ENCODE measurements around the gene FDX2.

FDX2 gene

DNA sequence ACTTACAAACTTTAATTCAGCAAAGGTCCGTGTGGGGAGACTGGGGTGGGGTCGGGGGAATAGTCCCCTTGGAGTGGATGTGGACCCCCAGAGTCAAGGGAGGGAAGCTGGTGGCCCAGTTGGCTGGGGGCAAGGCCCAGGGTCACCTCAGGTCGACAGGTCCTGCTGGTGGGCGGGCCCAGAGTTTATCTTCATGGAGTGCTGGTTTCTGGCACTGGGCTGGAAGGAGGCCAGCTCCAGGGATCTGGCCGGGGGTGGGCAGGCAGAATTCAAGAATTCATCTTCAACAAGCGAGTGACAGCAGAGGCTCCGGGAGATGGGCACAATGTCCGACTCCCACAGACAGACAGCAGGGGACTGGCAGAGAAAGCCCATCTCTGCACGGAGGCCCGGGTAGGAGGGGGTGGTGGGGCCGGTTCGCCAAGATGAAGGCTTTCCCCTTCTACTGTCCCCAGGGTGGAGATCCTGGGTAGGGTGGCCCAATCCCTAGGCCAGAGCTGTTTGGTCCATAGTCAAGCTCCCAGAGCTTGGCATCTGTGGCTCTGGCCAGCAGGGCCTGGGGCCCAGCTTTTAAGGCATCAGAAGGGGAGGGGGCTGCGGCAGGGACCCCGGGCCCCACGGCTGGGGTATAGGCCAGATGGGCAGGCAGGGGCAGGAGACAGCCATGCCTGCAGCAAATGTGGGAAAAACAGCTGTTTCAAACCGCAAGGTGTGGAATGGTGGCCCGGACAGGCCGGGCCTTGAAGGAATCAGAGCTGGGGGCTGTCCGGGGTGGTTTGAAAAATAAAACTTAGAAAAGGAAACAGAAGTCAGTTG lies 622 bp upstream of the FDX2 start:
- WGBS (ENCODE audit: extremely low coverage, insufficient coverage, insufficient read length), result no CpG with 5 or more reads among the region's 19 CpGs
- H3K4me1 ChIP-seq (ENCODE audit: control insufficient read depth in 1 of 2, insufficient read depth in 2 of 2, low read length in 2 of 2), result peaks cover 0 to 3% of the 10 kb centered on the region in 2 experiments
- H3K4me2 ChIP-seq (ENCODE audit: low read length), result peak overlapping the region; percentile 28
- peaks cover 6% of the 10 kb centered on the region for H3K79me2 ChIP-seq (ENCODE audit: control insufficient read depth, insufficient read depth, low read length, poor library complexity)
- no peak overlapping the region for H4K12ac ChIP-seq (ENCODE audit: low read depth, low read length)
- H2BK120ac ChIP-seq (ENCODE audit: insufficient read depth, low read length, poor library complexity), result no peak overlapping the region
- H2BK5ac ChIP-seq (ENCODE audit: low read depth, low read length, poor library complexity), result no peak overlapping the region
- no peak overlapping the region for H3K23ac ChIP-seq (ENCODE audit: low read length)
- H3K27ac ChIP-seq (ENCODE audit: low read depth, low read length), result no peak overlapping the region
- no peak overlapping the region for H3K4me3 ChIP-seq (ENCODE audit: low read depth, low read length)
- H3K18ac ChIP-seq (ENCODE audit: low read length), result no peak overlapping the region
- no peak overlapping the region for H3K14ac ChIP-seq (ENCODE audit: low read length)
- peak overlapping the region; percentile 92 for H4K8ac ChIP-seq (ENCODE audit: low read depth, low read length)
- no peaks in the 10 kb centered on the region for H3K27me3 ChIP-seq (ENCODE audit: insufficient read depth, low read length)
- H2BK12ac ChIP-seq (ENCODE audit: low read length), result no peak overlapping the region
- no peak overlapping the region for H2AFZ ChIP-seq (ENCODE audit: insufficient read depth, low read length, poor library complexity)
- H3K9ac ChIP-seq (ENCODE audit: low read length), result no peak overlapping the region
- no peak overlapping the region for H3K4ac ChIP-seq (ENCODE audit: low read depth, low read length)
- peaks cover 6% of the 10 kb centered on the region for H3K79me1 ChIP-seq (ENCODE audit: low read length)
- no peak overlapping the region for H2AK5ac ChIP-seq (ENCODE audit: low read length)
- no peaks in the 10 kb centered on the region for H3K9me3 ChIP-seq (ENCODE audit: insufficient read depth, low read depth, low read length)
- no peak for DNase-seq
- H4K91ac ChIP-seq (ENCODE audit: low read depth, low read length), result no peak overlapping the region
- peaks cover 40 to 46% of the 10 kb centered on the region in 2 experiments for H3K36me3 ChIP-seq (ENCODE audit: control insufficient read depth in 1 of 2, insufficient read depth in 2 of 2, low read length in 2 of 2)

DNA sequence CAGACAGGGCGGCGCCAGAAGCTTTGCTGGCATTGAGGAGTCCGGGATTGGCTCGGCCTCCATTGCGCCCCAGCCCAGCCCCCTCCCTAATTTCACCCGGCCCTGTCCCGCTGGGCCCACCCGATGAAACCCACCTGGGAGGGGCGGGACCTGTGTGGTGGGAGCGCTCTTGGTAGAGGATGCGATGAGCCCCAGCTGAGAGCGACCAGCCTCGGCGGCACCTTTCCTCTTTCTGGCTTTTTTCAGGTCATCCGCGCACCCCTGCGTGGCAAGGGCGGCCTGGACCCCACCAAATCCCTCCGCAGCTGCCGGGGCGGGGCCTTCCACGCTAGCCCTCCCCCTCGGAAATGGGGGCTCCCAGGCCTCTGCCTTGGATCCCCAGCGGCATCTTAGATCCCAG lies 6.4 kb downstream of the FDX2 start, which contains the start of gene ZGLP1:
Gene ZGLP1 (minus strand): TSS at position 393 of the 400 bp plus-strand sequence.
- no peak within 1 kb of the TSS for H3K4me2 ChIP-seq (ENCODE audit: low read length)
- H4K8ac ChIP-seq (ENCODE audit: low read depth, low read length), result no peak within 1 kb of the TSS
- H2BK120ac ChIP-seq (ENCODE audit: insufficient read depth, low read length, poor library complexity), result no peak within 1 kb of the TSS
- H4K12ac ChIP-seq (ENCODE audit: low read depth, low read length), result peak within 1 kb of the TSS; percentile 12
- no peak within 1 kb of the TSS for H2BK5ac ChIP-seq (ENCODE audit: low read depth, low read length, poor library complexity)
- H2AFZ ChIP-seq (ENCODE audit: insufficient read depth, low read length, poor library complexity), result no peak within 1 kb of the TSS
- H3K9me3 ChIP-seq (ENCODE audit: insufficient read depth, low read depth, low read length), result peaks cover 4% of the 10 kb centered on the region
- no peak within 1 kb of the TSS for H3K9ac ChIP-seq (ENCODE audit: low read length)
- no peak within 1 kb of the TSS for H2AK5ac ChIP-seq (ENCODE audit: low read length)
- DNase-seq, result no peak
- H3K27me3 ChIP-seq (ENCODE audit: insufficient read depth, low read length), result no peaks in the 10 kb centered on the region
- H3K23ac ChIP-seq (ENCODE audit: low read length), result no peak within 1 kb of the TSS
- no peaks in the 10 kb centered on the region for H3K4me1 ChIP-seq (ENCODE audit: control insufficient read depth in 1 of 2, insufficient read depth in 2 of 2, low read length in 2 of 2)
- no peaks in the 10 kb centered on the region for H3K79me1 ChIP-seq (ENCODE audit: low read length)
- no CpG with 5 or more reads among the region's 24 CpGs for WGBS (ENCODE audit: extremely low coverage, insufficient coverage, insufficient read length)
- H3K79me2 ChIP-seq (ENCODE audit: control insufficient read depth, insufficient read depth, low read length, poor library complexity), result no peaks in the 10 kb centered on the region
- no peak within 1 kb of the TSS for H3K14ac ChIP-seq (ENCODE audit: low read length)
- H3K4ac ChIP-seq (ENCODE audit: low read depth, low read length), result no peak within 1 kb of the TSS
- no peak within 1 kb of the TSS for H3K27ac ChIP-seq (ENCODE audit: low read depth, low read length)
- H3K18ac ChIP-seq (ENCODE audit: low read length), result no peak within 1 kb of the TSS
- no peak within 1 kb of the TSS for H2BK12ac ChIP-seq (ENCODE audit: low read length)
- H4K91ac ChIP-seq (ENCODE audit: low read depth, low read length), result no peak within 1 kb of the TSS
- H3K4me3 ChIP-seq (ENCODE audit: low read depth, low read length), result no peak within 1 kb of the TSS
- peaks cover 15 to 18% of the 10 kb centered on the region in 2 experiments for H3K36me3 ChIP-seq (ENCODE audit: control insufficient read depth in 1 of 2, insufficient read depth in 2 of 2, low read length in 2 of 2)

DNA sequence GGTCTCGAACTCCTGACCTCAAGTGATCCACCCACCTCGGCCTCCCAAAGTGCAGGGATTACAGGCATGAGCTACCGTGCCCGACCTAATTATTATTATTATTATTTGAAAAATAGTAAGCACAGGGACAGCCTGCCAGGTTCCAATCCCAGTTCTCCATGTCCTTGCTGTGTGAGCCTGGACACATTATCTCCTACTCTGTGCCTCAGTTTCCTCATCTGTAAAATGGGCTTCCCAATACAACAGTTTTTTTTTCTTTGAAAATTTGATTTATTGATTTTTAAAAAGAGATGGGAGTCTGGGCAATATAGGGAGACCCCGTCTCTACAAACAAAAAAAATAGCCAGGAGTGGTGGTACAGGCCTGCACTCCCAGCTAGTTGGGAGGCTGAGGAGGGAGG lies 9.5 kb downstream of the FDX2 start:
- Histone ChIP-seq H2AK5ac (ENCODE audit: low read length) (no peak overlapping the region), H3K79me1 (ENCODE audit: low read length) (no peaks in the 10 kb centered on the region), H3K4me2 (ENCODE audit: low read length) (no peak overlapping the region), H3K18ac (ENCODE audit: low read length) (no peak overlapping the region), H3K9ac (ENCODE audit: low read length) (no peak overlapping the region), H3K4me3 (ENCODE audit: low read depth, low read length) (no peak overlapping the region), H3K14ac (ENCODE audit: low read length) (no peak overlapping the region), H4K8ac (ENCODE audit: low read depth, low read length) (no peak overlapping the region), H2BK12ac (ENCODE audit: low read length) (no peak overlapping the region), H3K23ac (ENCODE audit: low read length) (no peak overlapping the region), H4K12ac (ENCODE audit: low read depth, low read length) (no peak overlapping the region), H3K27me3 (ENCODE audit: insufficient read depth, low read length) (no peaks in the 10 kb centered on the region), H2AFZ (ENCODE audit: insufficient read depth, low read length, poor library complexity) (no peak overlapping the region), H3K4ac (ENCODE audit: low read depth, low read length) (no peak overlapping the region), H3K36me3 (ENCODE audit: control insufficient read depth in 1 of 2, insufficient read depth in 2 of 2, low read length in 2 of 2) (peaks cover 15 to 23% of the 10 kb centered on the region in 2 experiments), H3K4me1 (ENCODE audit: control insufficient read depth in 1 of 2, insufficient read depth in 2 of 2, low read length in 2 of 2) (no peaks in the 10 kb centered on the region), H3K9me3 (ENCODE audit: insufficient read depth, low read depth, low read length) (peaks cover 4% of the 10 kb centered on the region), H3K27ac (ENCODE audit: low read depth, low read length) (no peak overlapping the region), H2BK120ac (ENCODE audit: insufficient read depth, low read length, poor library complexity) (no peak overlapping the region), H4K91ac (ENCODE audit: low read depth, low read length) (no peak overlapping the region), H2BK5ac (ENCODE audit: low read depth, low read length, poor library complexity) (no peak overlapping the region), H3K79me2 (ENCODE audit: control insufficient read depth, insufficient read depth, low read length, poor library complexity) (no peaks in the 10 kb centered on the region)
- WGBS (ENCODE audit: extremely low coverage, insufficient coverage, insufficient read length), result no CpG with 5 or more reads among the region's 5 CpGs
- no peak for DNase-seq

- no CpG with 5 or more reads among the region's 17 CpGs for WGBS (ENCODE audit: extremely low coverage, insufficient coverage, insufficient read length)
- Histone ChIP-seq H3K4ac (ENCODE audit: low read depth, low read length) (no peak overlapping the region), H3K23ac (ENCODE audit: low read length) (no peak overlapping the region), H4K12ac (ENCODE audit: low read depth, low read length) (no peak overlapping the region), H3K14ac (ENCODE audit: low read length) (no peak overlapping the region), H3K9me3 (ENCODE audit: insufficient read depth, low read depth, low read length) (peaks cover 4% of the 10 kb centered on the region), H2AK5ac (ENCODE audit: low read length) (no peak overlapping the region), H2BK120ac (ENCODE audit: insufficient read depth, low read length, poor library complexity) (no peak overlapping the region), H3K18ac (ENCODE audit: low read length) (no peak overlapping the region), H3K4me3 (ENCODE audit: low read depth, low read length) (no peak overlapping the region), H3K79me2 (ENCODE audit: control insufficient read depth, insufficient read depth, low read length, poor library complexity) (no peaks in the 10 kb centered on the region), H2BK5ac (ENCODE audit: low read depth, low read length, poor library complexity) (no peak overlapping the region), H3K27ac (ENCODE audit: low read depth, low read length) (no peak overlapping the region), H3K9ac (ENCODE audit: low read length) (no peak overlapping the region), H3K79me1 (ENCODE audit: low read length) (no peaks in the 10 kb centered on the region), H3K27me3 (ENCODE audit: insufficient read depth, low read length) (no peaks in the 10 kb centered on the region), H4K8ac (ENCODE audit: low read depth, low read length) (no peak overlapping the region), H4K91ac (ENCODE audit: low read depth, low read length) (no peak overlapping the region), H3K4me2 (ENCODE audit: low read length) (no peak overlapping the region), H3K4me1 (ENCODE audit: control insufficient read depth in 1 of 2, insufficient read depth in 2 of 2, low read length in 2 of 2) (no peaks in the 10 kb centered on the region), H3K36me3 (ENCODE audit: control insufficient read depth in 1 of 2, insufficient read depth in 2 of 2, low read length in 2 of 2) (peaks cover 13 to 17% of the 10 kb centered on the region in 2 experiments), H2BK12ac (ENCODE audit: low read length) (no peak overlapping the region), H2AFZ (ENCODE audit: insufficient read depth, low read length, poor library complexity) (no peak overlapping the region)
- DNase-seq, result no peak
Measured at GRCh38 chr19:10305139-10305806, 10.5 kb downstream of the FDX2 start.
